ENCODE results near the gene ZP1. TPM values are rescaled to one million over a fixed set of nuclear protein-coding genes. Genes with fewer than 3 reads are reported as not detected.
"Not testable (repeated sequence)": the region's sequence is repeated elsewhere in the genome, so short reads cannot be mapped to it uniquely, and the experiment has no call there.

The ZP1 gene
- total and polyA plus RNA-seq, 4 donors = not detected

- TF ChIP-seq HNF4A (conservative IDR thresholded peaks at IDR 0.05) (no peak), ZBTB33 (IDR thresholded peaks at IDR 0.05) (no peak), REST (IDR thresholded peaks at IDR 0.05) (no peak), GABPA (IDR thresholded peaks at IDR 0.05 in 1 of 2, conservative IDR thresholded peaks at IDR 0.05 in 1 of 2) (no peak), FOXA2 (IDR thresholded peaks at IDR 0.05) (no peak), JUND (IDR thresholded peaks at IDR 0.05) (no peak), HNF4G (IDR thresholded peaks at IDR 0.05) (no peak), YY1 (IDR thresholded peaks at IDR 0.05) (no peak), RXRA (IDR thresholded peaks at IDR 0.05) (no peak), SP1 (IDR thresholded peaks at IDR 0.05) (no peak), RAD21 (IDR thresholded peaks at IDR 0.05) (no peak), FOXA1 (IDR thresholded peaks at IDR 0.05) (no peak), EGR1 (IDR thresholded peaks at IDR 0.05; ENCODE audit: low read depth in 2 of 2) (no peak), NR2F2 (IDR thresholded peaks at IDR 0.05) (no peak), TAF1 (conservative IDR thresholded peaks at IDR 0.05) (no peak)
- TF ChIP-seq, protein P1, sequence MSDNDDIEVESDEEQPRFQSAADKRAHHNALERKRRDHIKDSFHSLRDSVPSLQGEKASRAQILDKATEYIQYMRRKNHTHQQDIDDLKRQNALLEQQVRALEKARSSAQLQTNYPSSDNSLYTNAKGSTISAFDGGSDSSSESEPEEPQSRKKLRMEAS (IDR thresholded peaks at IDR 0.05) = no peak
- TF ChIP-seq, protein P2, sequence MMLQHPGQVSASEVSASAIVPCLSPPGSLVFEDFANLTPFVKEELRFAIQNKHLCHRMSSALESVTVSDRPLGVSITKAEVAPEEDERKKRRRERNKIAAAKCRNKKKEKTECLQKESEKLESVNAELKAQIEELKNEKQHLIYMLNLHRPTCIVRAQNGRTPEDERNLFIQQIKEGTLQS (IDR thresholded peaks at IDR 0.05) = no peak
- TF ChIP-seq, protein P3, sequence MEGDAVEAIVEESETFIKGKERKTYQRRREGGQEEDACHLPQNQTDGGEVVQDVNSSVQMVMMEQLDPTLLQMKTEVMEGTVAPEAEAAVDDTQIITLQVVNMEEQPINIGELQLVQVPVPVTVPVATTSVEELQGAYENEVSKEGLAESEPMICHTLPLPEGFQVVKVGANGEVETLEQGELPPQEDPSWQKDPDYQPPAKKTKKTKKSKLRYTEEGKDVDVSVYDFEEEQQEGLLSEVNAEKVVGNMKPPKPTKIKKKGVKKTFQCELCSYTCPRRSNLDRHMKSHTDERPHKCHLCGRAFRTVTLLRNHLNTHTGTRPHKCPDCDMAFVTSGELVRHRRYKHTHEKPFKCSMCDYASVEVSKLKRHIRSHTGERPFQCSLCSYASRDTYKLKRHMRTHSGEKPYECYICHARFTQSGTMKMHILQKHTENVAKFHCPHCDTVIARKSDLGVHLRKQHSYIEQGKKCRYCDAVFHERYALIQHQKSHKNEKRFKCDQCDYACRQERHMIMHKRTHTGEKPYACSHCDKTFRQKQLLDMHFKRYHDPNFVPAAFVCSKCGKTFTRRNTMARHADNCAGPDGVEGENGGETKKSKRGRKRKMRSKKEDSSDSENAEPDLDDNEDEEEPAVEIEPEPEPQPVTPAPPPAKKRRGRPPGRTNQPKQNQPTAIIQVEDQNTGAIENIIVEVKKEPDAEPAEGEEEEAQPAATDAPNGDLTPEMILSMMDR (IDR thresholded peaks at IDR 0.05; ENCODE audit: low read depth, low read length, missing input control) = no peak
- H3K9me3 ChIP-seq (ENCODE audit: control insufficient read depth in 4 of 4, low read length in 3 of 4) = no peaks in the 10 kb centered on the region
- no peak overlapping the region for H3K9ac ChIP-seq (ENCODE audit: low read depth in 1 of 2, low read length in 2 of 2)
- H3K27ac ChIP-seq (ENCODE audit: low read depth in 1 of 2, low read length in 2 of 2) = no peak overlapping the region
- H3K27me3 ChIP-seq (ENCODE audit: control insufficient read depth in 4 of 4, insufficient read depth in 4 of 4, low read length in 3 of 4) = no peaks in the 10 kb centered on the region
- no peaks in the 10 kb centered on the region for H3K4me1 ChIP-seq (ENCODE audit: control insufficient read depth in 4 of 4, insufficient read depth in 4 of 4, low read length in 3 of 4)
- H3K36me3 ChIP-seq (ENCODE audit: control insufficient read depth in 4 of 4, insufficient read depth in 3 of 4, low read depth in 1 of 4, low read length in 3 of 4) = no peaks in the 10 kb centered on the region
- H3K4me3 ChIP-seq (ENCODE audit: low read depth in 1 of 3, low read length in 3 of 3) = no peak overlapping the region
- 76% methylated on average over 15 of the region's 15 CpGs for WGBS
- no peak for DNase-seq (ENCODE audit: low spot score)
Observed at GRCh38 chr11:60821827-60822599, 45.3 kb upstream of the ZP1 start.

DNA sequence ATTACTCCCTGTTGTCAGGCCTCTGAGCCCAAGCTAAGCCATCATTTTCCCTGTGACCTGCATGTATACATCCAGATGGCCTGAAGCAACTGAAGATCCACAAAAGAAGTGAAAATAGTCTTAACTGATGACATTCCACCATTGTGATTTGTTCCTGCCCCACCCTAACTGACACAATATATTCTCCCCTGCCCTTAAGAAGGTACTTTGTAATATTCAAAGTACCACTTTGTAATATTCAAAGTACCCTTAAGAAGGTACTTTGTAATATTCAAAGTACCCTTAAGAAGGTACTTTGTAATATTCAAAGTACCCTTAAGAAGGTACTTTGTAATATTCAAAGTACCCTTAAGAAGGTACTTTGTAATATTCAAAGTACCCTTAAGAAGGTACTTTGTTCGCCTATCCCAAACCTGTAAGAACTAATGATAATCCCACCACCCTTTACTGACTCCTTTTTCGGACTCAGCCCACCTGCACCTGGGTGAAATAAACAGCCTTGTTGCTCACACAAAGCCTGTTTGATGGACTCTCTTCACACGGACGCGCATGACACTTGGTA lies 43.5 kb upstream of the ZP1 start:
- not testable (repeated sequence) for H3K27me3 ChIP-seq (ENCODE audit: control insufficient read depth in 4 of 4, insufficient read depth in 4 of 4, low read length in 3 of 4); H3K4me1 ChIP-seq (ENCODE audit: control insufficient read depth in 4 of 4, insufficient read depth in 4 of 4, low read length in 3 of 4); H3K27ac ChIP-seq (ENCODE audit: low read depth in 1 of 2, low read length in 2 of 2); DNase-seq (ENCODE audit: low spot score); H3K4me3 ChIP-seq (ENCODE audit: low read depth in 1 of 3, low read length in 3 of 3); H3K9me3 ChIP-seq (ENCODE audit: control insufficient read depth in 4 of 4, low read length in 3 of 4); H3K36me3 ChIP-seq (ENCODE audit: control insufficient read depth in 4 of 4, insufficient read depth in 3 of 4, low read depth in 1 of 4, low read length in 3 of 4); H3K9ac ChIP-seq (ENCODE audit: low read depth in 1 of 2, low read length in 2 of 2)
- WGBS = 87% methylated on average over 5 of the region's 5 CpGs

Data from liver (tissue), 9 donors.